Panc1 (cell line): Measurements from ENCODE around the gene WBP1L. TPM values are rescaled to one million over a fixed set of nuclear protein-coding genes. Genes with fewer than 3 reads are reported as not detected.

Source experiments
- ATAC-seq: fragments of 200-7000 bp; cut with Tn5 transposase; 2 replicates; pipeline ENCODE4 v1.9.1; 2020; ENCODE audit warnings: mild to moderate bottlenecking, moderate library complexity
- BruUV-seq: library from RNA; stranded (reverse); fragments of 400-500 nt; replicated peaks from 2 replicates; lab custom pipeline; 2021; lab: Mats Ljungman, UMichigan
- CTCF ChIA-PET: fragments of 300-600 bp; sonication (Branson Sonifier 250); formaldehyde crosslinking; loops from one replicate; lab custom pipeline; 2022; ENCODE audit warnings: antibody characterized with exemption; lab: Charles Lee
- POLR2A ChIA-PET: fragments of 300-600 bp; sonication (Branson Sonifier 250); formaldehyde crosslinking; loops from one replicate; lab custom pipeline; 2022; ENCODE audit warnings: antibody characterized with exemption; lab: Charles Lee
- DNase-seq: peaks from one replicate; pipeline ENCODE4 v3.0.0-alpha.2; 2010; ENCODE audit warnings: low read depth, low spot score
- H3K27ac ChIP-seq: 2 replicates; pipeline ENCODE4 v1.5.1; 2011; ENCODE audit warnings: mild to moderate bottlenecking, low read length, inconsistent platforms
- H3K27me3 ChIP-seq: fragments of 200-500 bp; sonication (Bioruptor generic); 2 replicates; pipeline ENCODE4 v1.6.0; 2014; ENCODE audit warnings: low read length, inconsistent platforms; ENCODE audit not compliant: control insufficient read depth, insufficient read depth
- H3K36me3 ChIP-seq: fragments of 200-500 bp; sonication (Bioruptor generic); 2 replicates; pipeline ENCODE4 v1.5.1; 2014; ENCODE audit warnings: inconsistent platforms, mild to moderate bottlenecking, low read length, moderate library complexity; ENCODE audit not compliant: control insufficient read depth, insufficient read depth
- H3K4me1 ChIP-seq: 2 replicates; pipeline ENCODE4 v1.5.1; 2011; ENCODE audit warnings: inconsistent platforms, mild to moderate bottlenecking, low read length, moderate library complexity; ENCODE audit not compliant: control insufficient read depth, insufficient read depth
- H3K4me3 ChIP-seq, 2 experiments: 2 replicates each; pipeline ENCODE4 v1.5.1; 2011 to 2012; ENCODE audit warnings: low read depth in 2 of 2, low read length in 2 of 2, mild to moderate bottlenecking in 2 of 2, inconsistent platforms in 1 of 2, moderate library complexity in 1 of 2
- H3K9me3 ChIP-seq: fragments of 200-500 bp; sonication (Bioruptor generic); 2 replicates; pipeline ENCODE4 v1.5.1; 2014; ENCODE audit warnings: low read depth, mild to moderate bottlenecking, inconsistent platforms, low read length, moderate library complexity; ENCODE audit not compliant: control insufficient read depth, insufficient read depth
- POLR2AphosphoS5 ChIP-seq: IDR thresholded peaks from 2 replicates; pipeline ENCODE4 v1.6.1; 2012; ENCODE audit warnings: mild to moderate bottlenecking, low read depth, low read length, moderate library complexity
- SIN3A ChIP-seq: IDR thresholded peaks from 2 replicates; pipeline ENCODE4 v1.6.1; 2012; ENCODE audit warnings: low read depth, mild to moderate bottlenecking, low read length, moderate library complexity, borderline replicate concordance; ENCODE audit not compliant: insufficient read depth
- TCF7L2 ChIP-seq: IDR thresholded peaks from 2 replicates; pipeline ENCODE4 v1.6.1; 2011; ENCODE audit warnings: mild to moderate bottlenecking, low read depth, low read length, inconsistent platforms
- in situ Hi-C: cut with HindIII; loops from 2 replicates; pipeline ENCODE4 v1.10.0; 2016; ENCODE audit warnings: low sequenced_read_pairs, low pct_unique_long_range_greater_than_20kb
- intact Hi-C: fragments of 100-400 bp; cut with micrococcal nuclease; formaldehyde crosslinking; loops from one replicate; pipeline ENCODE4 v1.10.0; 2022; ENCODE audit not compliant: unreplicated experiment
- total RNA-seq: library from RNA; stranded (reverse); gene quantifications from one replicate; pipeline ENCODE4 v1.2.1, GENCODE V29; 2021; ENCODE audit not compliant: unreplicated experiment
- TF ChIP-seq, protein P1 (sequence below): fragments of 450-650 bp; IDR thresholded peaks from 2 replicates; pipeline ENCODE4 v1.5.1; 2017; ENCODE audit warnings: mild to moderate bottlenecking
- TF ChIP-seq, protein P2 (sequence below), 2 experiments: IDR thresholded peaks; 2 replicates each; pipeline ENCODE4 v1.6.1; 2011 to 2012; ENCODE audit warnings: low read depth in 2 of 2, control low read depth in 1 of 2, low read length in 1 of 2, mild to moderate bottlenecking in 1 of 2, moderate library complexity in 1 of 2; ENCODE audit not compliant: insufficient read depth in 1 of 2

The WBP1L gene
- total RNA-seq, 1 experiment from 2014 or later: 91.3 TPM

GRCh38 chr10:102822222-102822621 is 78.5 kb downstream of the WBP1L start:
- intact Hi-C loops: no loop called here
- POLR2A ChIA-PET: no interaction called here

DNA sequence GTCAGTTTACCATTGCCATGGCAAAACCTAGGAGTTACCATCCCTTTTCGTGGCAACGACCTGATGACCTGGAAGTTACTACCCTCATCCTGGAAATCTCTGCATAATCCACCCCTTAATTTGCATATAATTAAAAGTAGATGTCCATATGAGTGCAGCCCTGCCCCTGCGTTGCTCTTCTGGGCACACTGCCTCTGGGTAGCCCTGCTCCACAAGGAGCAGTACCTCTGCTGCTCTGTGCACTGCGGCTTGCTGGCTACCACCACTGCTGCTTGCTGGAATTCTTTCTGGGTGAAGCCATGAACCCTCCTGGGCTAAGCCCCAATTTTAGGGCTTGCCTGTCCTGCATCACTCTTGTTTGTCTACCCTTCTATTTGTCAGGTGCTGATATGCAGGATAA is 80.9 kb downstream of the WBP1L start:
- intact Hi-C loops: no loop called here
- in situ Hi-C loops: no loop called here
- Histone ChIP-seq H3K27me3 (no peaks in the 10 kb centered on the region), H3K4me1 (no peaks in the 10 kb centered on the region), H3K4me3 (no peak overlapping the region), H3K27ac (no peak overlapping the region), H3K36me3 (no peaks in the 10 kb centered on the region), H3K9me3 (no peaks in the 10 kb centered on the region)
- POLR2A ChIA-PET: no interaction called here
- DNase-seq (no peak), ATAC-seq (no peak)
- no TSS peak for BruUV-seq
- CTCF ChIA-PET: no interaction called here
- TF ChIP-seq, protein P1, sequence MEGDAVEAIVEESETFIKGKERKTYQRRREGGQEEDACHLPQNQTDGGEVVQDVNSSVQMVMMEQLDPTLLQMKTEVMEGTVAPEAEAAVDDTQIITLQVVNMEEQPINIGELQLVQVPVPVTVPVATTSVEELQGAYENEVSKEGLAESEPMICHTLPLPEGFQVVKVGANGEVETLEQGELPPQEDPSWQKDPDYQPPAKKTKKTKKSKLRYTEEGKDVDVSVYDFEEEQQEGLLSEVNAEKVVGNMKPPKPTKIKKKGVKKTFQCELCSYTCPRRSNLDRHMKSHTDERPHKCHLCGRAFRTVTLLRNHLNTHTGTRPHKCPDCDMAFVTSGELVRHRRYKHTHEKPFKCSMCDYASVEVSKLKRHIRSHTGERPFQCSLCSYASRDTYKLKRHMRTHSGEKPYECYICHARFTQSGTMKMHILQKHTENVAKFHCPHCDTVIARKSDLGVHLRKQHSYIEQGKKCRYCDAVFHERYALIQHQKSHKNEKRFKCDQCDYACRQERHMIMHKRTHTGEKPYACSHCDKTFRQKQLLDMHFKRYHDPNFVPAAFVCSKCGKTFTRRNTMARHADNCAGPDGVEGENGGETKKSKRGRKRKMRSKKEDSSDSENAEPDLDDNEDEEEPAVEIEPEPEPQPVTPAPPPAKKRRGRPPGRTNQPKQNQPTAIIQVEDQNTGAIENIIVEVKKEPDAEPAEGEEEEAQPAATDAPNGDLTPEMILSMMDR: no peak
- TF ChIP-seq TCF7L2 (no peak), POLR2AphosphoS5 (no peak), SIN3A (no peak)
- TF ChIP-seq, protein P2, sequence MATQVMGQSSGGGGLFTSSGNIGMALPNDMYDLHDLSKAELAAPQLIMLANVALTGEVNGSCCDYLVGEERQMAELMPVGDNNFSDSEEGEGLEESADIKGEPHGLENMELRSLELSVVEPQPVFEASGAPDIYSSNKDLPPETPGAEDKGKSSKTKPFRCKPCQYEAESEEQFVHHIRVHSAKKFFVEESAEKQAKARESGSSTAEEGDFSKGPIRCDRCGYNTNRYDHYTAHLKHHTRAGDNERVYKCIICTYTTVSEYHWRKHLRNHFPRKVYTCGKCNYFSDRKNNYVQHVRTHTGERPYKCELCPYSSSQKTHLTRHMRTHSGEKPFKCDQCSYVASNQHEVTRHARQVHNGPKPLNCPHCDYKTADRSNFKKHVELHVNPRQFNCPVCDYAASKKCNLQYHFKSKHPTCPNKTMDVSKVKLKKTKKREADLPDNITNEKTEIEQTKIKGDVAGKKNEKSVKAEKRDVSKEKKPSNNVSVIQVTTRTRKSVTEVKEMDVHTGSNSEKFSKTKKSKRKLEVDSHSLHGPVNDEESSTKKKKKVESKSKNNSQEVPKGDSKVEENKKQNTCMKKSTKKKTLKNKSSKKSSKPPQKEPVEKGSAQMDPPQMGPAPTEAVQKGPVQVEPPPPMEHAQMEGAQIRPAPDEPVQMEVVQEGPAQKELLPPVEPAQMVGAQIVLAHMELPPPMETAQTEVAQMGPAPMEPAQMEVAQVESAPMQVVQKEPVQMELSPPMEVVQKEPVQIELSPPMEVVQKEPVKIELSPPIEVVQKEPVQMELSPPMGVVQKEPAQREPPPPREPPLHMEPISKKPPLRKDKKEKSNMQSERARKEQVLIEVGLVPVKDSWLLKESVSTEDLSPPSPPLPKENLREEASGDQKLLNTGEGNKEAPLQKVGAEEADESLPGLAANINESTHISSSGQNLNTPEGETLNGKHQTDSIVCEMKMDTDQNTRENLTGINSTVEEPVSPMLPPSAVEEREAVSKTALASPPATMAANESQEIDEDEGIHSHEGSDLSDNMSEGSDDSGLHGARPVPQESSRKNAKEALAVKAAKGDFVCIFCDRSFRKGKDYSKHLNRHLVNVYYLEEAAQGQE (IDR thresholded peaks at IDR 0.05; ENCODE audit: insufficient read depth in 1 of 2, low read depth in 2 of 2, low read length in 1 of 2): no peak

More at GRCh38 chr10:102822222-102822621, 78.5 kb downstream of the WBP1L start:
- BruUV-seq: no TSS peak
- Histone ChIP-seq H3K27ac (no peak overlapping the region), H3K27me3 (no peaks in the 10 kb centered on the region), H3K4me3 (no peak overlapping the region), H3K36me3 (no peaks in the 10 kb centered on the region), H3K9me3 (no peaks in the 10 kb centered on the region), H3K4me1 (no peaks in the 10 kb centered on the region)
- DNase-seq (no peak), ATAC-seq (no peak)
- no peak for TF ChIP-seq SIN3A
- TF ChIP-seq POLR2AphosphoS5: no peak
- no peak for TF ChIP-seq TCF7L2
- TF ChIP-seq, protein P2 (IDR thresholded peaks at IDR 0.05; ENCODE audit: insufficient read depth in 1 of 2, low read depth in 2 of 2, low read length in 1 of 2): no peak
- TF ChIP-seq, protein P1: no peak
- CTCF ChIA-PET: no interaction called here
- in situ Hi-C loops: no loop called here
